Activated effector memory CD4-positive, alpha-beta T cell treated with anti-CD3 and anti-CD28 coated beads, Interleukin-2, amount 50 U/mL, for 16 hours (primary cell): ENCODE measurements around the gene RCN1.
"Not testable (repeated sequence)": the region's sequence is repeated elsewhere in the genome, so short reads cannot be mapped to it uniquely, and the experiment has no call there.

ENCODE experiments used
- DNase-seq: peaks from one replicate; pipeline ENCODE4 v3.0.0-alpha.2; 2020

Gene RCN1

DNA sequence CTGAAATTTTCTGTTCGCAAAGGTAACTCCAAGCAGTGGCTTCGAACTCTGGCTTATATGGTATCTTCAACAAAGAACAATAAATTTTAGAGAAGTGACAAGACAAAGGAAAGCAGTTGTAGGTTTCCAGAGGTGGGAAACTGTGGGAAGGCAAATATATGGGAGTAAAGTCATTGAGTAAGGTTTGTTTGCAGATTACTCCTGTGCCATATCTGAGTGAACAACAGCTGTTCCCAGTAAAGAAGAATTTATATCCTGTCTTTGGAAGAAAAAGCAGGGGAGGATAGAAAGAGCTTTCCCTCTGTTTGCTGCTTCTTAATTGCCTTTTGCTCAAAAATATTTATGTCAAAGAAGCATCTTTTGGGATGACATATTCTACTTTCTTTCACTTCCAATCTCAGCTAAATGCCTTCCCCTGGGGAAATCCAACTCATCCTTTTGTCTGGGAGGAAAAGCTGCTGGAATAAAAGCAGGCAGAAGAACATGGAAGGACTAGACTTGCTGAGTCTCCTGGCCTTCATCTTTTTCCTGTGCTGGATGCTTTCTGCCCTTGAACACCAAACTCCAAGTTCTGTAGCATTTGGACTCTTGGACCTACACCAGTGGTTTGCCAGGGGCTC lies 10.4 kb upstream of the RCN1 start:
- DNase-seq: no peak

DNA sequence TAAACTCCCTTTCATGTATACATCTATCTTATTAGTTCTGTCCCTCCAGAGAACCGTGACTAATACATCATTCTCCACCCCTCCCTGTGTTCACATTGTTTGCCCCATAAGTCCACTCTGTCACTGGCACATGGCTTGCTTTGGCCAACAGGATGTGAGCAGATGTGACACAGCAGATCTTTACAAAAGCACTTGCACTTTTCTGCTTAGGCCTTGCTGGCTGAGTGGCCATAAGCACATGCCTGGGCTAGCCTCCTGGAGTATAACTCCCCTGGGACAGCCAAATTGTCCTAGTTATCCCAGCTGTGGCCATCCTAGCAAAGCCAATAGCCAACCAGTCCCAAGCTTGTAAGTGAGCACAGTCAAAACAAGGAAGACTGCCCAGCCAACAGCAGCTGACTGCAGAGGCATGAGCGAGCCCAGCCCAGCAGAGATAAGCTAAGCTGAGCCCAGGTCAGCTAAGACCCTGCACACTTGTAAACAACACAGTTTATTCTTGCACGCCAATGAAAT lies 9.7 kb upstream of the RCN1 start:
- DNase-seq: no peak

GRCh38 chr11:32081901-32082300 lies 9.0 kb upstream of the RCN1 start:
- DNase-seq: no peak

DNA sequence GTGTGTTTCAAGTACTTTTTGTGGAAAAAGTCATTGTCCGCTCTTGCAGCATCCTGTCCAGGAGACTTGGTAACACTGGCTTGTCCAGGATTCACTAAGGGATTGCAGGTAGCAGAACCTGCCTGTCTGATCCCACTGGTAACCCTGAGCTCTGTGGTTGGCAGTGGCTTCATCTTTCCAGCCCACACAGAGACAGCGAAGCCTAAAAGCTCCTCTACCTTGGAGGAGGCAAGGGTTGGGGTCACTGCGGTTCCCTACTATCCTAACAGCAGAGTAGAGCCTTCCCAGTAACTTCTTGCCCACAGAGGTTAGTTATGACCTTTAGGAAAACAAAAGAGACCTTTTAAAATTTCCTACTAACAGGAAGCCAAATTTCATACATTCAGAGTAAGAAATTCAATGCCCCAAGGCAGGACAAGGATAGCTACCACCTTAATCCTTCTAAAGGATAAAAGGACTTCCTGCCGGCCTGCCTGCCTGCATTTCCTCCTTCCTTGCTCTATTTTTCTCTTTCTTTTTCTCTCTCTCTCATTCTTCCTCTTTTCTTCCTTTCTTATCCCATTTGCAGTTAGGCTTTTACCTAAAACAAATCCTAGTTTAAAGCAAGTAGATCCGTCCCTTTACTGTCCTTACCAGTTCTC lies 8.4 kb upstream of the RCN1 start:
- DNase-seq: no peak

DNA sequence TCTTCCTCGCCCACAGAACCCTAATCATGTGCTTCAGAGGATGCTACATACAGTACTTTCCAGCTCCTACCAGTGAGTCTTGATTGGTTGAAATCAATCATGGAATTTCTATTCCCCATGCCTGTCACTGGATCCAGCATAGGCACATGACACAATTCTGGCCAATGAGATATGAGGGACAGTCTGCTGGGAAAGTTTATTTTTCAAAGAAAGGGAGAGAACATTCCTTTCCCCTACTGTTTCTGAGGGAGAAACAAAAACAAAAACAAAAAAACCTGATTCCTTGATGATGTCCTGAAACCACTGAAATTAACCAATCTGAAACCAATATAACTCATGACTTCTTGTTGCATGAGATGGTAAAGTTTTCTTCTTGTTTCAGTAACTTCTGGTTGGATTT lies 3.3 kb upstream of the RCN1 start:
- no peak for DNase-seq

- no peak for DNase-seq
Observed at GRCh38 chr11:32088117-32088941, 2.5 kb upstream of the RCN1 start.

GRCh38 chr11:32092581-32093170 lies 1.8 kb downstream of the RCN1 start:
- DNase-seq: no peak

GRCh38 chr11:32094923-32095322 lies 4.0 kb downstream of the RCN1 start:
- no peak for DNase-seq

GRCh38 chr11:32098142-32098903 lies 7.4 kb downstream of the RCN1 start:
- no peak for DNase-seq

DNA sequence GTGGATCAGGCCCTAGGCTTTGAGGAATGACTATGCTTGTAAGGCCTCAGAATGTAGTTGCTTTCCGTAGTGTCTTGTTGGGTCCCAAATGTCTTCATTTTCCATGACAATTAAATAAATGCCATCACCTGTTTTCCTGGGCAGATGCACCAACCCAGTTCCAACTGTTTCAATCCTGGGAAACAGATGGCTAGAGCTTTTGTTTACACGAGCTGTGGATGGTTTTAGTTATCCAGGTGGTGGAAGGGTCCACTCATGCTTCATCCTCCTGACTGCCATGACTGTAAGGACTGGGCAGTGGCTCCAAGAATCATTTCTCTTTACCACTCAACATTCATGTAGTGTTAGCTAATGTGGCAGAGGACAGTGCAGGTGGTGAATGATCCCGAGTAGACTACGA lies 8.6 kb downstream of the RCN1 start:
- DNase-seq: no peak

- DNase-seq: no peak
Observed at GRCh38 chr11:32100495-32100894, 9.6 kb downstream of the RCN1 start.

- DNase-seq: no peak
Observed at GRCh38 chr11:32101791-32102190, 10.9 kb downstream of the RCN1 start.

GRCh38 chr11:32103121-32103719 lies 12.3 kb downstream of the RCN1 start:
- DNase-seq: not testable (repeated sequence)

DNA sequence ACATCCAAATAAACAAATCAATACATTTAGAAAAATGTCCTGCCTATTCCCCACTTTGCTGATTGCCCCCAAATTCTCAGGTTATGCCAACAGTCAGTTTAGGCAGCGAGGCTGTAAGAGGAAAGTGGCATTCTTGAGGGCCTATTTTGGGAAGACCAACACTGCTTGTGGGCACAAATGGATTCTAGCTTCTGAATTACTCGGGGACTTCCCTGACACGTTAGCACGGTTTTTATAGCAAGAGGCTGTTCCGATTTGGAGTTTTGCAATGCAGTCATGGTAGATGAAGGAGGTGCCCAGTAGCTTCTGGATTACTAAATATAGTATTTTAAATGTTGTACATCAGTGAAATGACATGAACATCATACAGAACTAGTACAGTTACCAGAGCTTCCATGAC lies 13.1 kb downstream of the RCN1 start:
- DNase-seq: no peak

DNA sequence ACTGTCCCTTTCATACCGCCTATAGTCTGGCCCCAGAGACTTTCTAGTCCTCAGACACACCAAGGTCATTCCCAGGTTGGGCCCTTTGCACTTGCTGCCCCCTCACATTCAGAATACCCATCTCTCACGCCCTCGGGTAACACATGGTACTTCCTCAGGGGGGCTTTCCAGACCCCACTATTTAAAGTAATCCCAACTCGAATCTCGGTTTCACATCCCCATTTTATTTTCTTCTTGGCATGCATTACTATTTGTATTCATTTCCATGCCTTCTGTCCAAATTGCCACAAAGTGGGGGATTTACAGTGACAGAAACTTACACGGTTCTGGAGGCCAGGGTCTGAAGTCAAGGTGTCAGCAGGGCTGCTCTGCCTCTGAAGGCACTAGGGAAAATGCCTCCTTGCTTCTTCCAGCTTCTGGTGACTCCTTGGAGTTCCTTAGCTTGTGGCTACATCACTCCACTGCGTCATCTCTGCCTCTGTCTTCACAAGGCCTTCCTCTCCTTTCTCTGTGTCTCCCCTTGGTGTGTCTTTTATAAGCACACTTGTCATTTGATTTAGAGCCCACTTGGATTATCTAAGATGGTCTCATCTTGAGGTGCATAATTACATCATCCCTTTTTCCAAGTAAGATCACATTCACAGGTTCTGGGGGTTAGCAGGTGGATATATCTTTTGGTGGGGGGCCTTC lies 15.1 kb downstream of the RCN1 start:
- DNase-seq: no peak

DNA sequence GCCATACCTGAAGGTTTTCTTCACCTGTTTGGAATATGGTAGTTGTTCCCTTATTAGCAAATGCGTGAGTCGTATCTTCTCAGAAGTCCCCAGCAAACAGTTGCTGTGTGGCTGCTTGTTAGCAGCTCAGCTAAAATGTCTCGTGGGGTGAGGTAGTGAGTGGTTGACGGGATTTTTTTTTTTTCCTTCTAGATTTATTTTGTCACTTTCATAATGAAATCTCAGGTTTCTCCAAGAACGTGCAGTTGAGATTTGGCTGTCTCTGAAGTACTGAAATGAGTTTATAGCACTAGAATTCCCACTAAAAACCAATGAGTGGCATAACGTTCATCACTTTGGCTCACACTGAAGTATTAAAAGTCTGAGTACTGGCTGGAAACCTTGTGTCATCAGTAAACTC lies 16.8 kb downstream of the RCN1 start:
- DNase-seq: no peak

- no peak for DNase-seq
Observed at GRCh38 chr11:32108576-32108975, 17.7 kb downstream of the RCN1 start.

GRCh38 chr11:32109138-32109537 lies 18.3 kb downstream of the RCN1 start:
- no peak for DNase-seq

DNA sequence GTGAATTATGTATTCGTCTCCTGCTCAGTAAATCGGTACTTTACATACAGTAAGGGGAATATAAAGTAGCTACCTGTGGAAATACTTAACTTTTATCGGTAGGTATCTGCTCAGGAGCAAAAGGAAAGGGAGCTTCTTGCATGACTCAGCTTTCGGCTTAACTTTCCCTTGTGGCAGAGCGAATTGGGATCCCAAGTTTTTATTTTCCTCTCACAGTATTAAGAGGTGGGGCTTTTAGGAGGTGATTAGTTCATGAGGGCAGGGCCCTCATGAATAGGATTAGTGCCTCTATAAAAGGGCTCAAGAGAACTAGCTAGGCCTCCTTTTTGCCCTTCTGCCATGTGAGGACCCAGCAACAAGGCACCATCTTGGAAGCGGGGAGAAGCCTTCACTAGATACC lies 18.7 kb downstream of the RCN1 start:
- DNase-seq: no peak

DNA sequence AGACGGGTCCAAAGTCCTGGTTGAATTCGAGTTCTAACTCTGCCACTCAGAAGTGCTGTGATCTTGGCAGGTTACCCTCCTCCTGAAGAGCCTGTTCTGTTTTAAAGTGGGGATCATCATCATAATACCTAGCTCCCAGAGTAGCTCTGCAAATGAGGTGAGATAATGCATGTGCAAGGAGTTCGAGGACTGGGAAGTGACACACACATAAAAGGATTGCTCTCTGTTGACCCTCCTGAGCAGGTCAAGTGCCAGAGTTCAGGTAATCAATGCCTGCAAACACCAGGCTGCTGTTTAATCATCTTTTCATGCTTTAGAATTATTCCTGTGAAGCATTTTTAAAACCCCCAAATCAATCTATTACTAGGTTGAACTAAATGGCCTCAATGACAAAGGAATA lies 19.9 kb downstream of the RCN1 start:
- no peak for DNase-seq

GRCh38 chr11:32113200-32113919 lies 22.5 kb downstream of the RCN1 start:
- no peak for DNase-seq
